DND-41 (cell line): ENCODE data around the gene GBA3.

Experiments
- ATAC-seq: fragments of 200-7000 bp; cut with Tn5 transposase; 3 replicates; pipeline ENCODE4 v1.9.1; 2021; ENCODE audit warnings: low read depth; ENCODE audit not compliant: insufficient read depth
- DNase-seq: peaks from one replicate; pipeline ENCODE4 v3.0.0-alpha.2; 2020
- H2AFZ ChIP-seq: 2 replicates; pipeline ENCODE4 v1.6.0; 2012; ENCODE audit warnings: low read depth, low read length
- H3K27ac ChIP-seq: 2 replicates; pipeline ENCODE4 v1.5.1; 2012; ENCODE audit warnings: low read length, inconsistent platforms
- H3K27me3 ChIP-seq: fragments of 200-600 bp; sonication (generic); 2 replicates; pipeline ENCODE4 v1.6.0; 2012; ENCODE audit warnings: low read length, mild to moderate bottlenecking, inconsistent platforms; ENCODE audit not compliant: insufficient read depth, poor library complexity
- H3K36me3 ChIP-seq: 2 replicates; pipeline ENCODE4 v1.5.1; 2012; ENCODE audit warnings: low read length, inconsistent platforms; ENCODE audit not compliant: insufficient read depth
- H3K4me1 ChIP-seq: 2 replicates; pipeline ENCODE4 v1.5.1; 2012; ENCODE audit warnings: mild to moderate bottlenecking, low read length; ENCODE audit not compliant: insufficient read depth
- H3K4me2 ChIP-seq: 2 replicates; pipeline ENCODE4 v1.6.0; 2012; ENCODE audit warnings: mild to moderate bottlenecking, moderate library complexity, low read length, inconsistent platforms; ENCODE audit not compliant: insufficient read depth
- H3K4me3 ChIP-seq, 2 experiments: fragments of 200-600 bp in 1 of 2; shearing (Covaris generic) in 1 of 2; 2 replicates each; pipeline ENCODE4 v1.5.1; 2012 to 2016; ENCODE audit warnings: inconsistent platforms in 2 of 2, low read length in 2 of 2, mild to moderate bottlenecking in 2 of 2, low read depth in 1 of 2, moderate library complexity in 1 of 2
- H3K79me2 ChIP-seq: 2 replicates; pipeline ENCODE4 v1.6.0; 2012; ENCODE audit warnings: low read length, inconsistent platforms; ENCODE audit not compliant: insufficient read depth
- H3K9ac ChIP-seq: 2 replicates; pipeline ENCODE4 v1.6.0; 2012; ENCODE audit warnings: low read depth, mild to moderate bottlenecking, inconsistent platforms, low read length, moderate library complexity
- H3K9me3 ChIP-seq: 2 replicates; pipeline ENCODE4 v1.5.1; 2012; ENCODE audit warnings: low read length, moderate library complexity, mild to moderate bottlenecking, inconsistent platforms; ENCODE audit not compliant: insufficient read depth, severe bottlenecking
- H4K20me1 ChIP-seq: 2 replicates; pipeline ENCODE4 v1.6.0; 2012; ENCODE audit warnings: low read length; ENCODE audit not compliant: insufficient read depth
- EZH2 ChIP-seq: IDR thresholded peaks from 3 replicates; pipeline ENCODE4 v1.6.1; 2012; ENCODE audit warnings: borderline replicate concordance, low read depth, mild to moderate bottlenecking, moderate library complexity, low read length, inconsistent platforms; ENCODE audit not compliant: severe bottlenecking
- TF ChIP-seq, protein P1 (sequence below): IDR thresholded peaks from 2 replicates; pipeline ENCODE4 v1.5.1; 2012; ENCODE audit warnings: borderline replicate concordance, low read length, moderate library complexity, mild to moderate bottlenecking; ENCODE audit not compliant: poor library complexity, severe bottlenecking; ENCODE audit errors: extremely low read depth

GBA3 gene

DNA sequence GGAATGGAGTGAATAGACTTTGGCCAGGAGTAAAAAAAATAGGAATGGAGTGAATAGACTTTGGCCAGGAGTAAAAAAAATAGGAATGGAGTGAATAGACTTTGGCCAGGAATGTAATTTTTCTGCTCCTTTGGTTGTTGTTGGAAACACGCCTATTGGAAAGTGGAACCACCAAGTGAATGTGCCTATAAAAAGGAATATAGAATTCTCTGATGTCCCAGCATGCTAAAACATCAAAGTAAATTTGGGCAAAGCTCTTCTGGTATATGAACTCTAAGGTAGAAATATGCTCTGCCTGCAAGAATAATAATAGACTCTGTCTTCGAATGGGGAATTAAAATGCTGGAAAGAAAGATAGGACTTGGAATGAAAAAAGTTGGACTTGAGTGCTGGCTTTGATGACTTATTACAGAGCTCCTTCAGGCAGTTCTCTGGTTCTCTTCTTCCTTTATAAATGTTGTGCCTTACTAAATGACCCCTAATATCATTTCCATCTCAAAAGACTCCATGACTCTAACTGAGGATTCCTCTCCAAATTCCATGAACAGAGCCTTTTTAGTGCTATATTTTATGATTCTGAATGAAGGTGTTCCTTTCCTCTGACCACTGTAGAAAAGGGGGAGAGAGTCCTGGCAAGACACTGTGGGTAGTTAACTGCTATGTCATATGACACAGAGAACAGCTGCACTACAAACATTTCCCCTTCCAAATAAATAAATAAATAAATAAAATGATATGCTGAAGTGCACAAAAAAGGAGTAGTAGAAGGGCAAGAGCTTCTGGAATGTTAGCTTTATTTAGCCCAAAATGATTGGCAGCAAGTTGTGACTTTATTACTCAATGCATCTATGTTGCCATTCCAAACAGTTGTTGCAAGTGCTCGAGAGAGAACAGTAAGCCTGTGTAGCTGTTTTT is 13.5 kb upstream of the GBA3 start:
- no peaks in the 10 kb centered on the region for H4K20me1 ChIP-seq
- no peaks in the 10 kb centered on the region for H3K4me1 ChIP-seq
- no peak overlapping the region for H3K9ac ChIP-seq
- H3K4me2 ChIP-seq = no peak overlapping the region
- no peaks in the 10 kb centered on the region for H3K27me3 ChIP-seq
- no peaks in the 10 kb centered on the region for H3K79me2 ChIP-seq
- ATAC-seq (no peak), DNase-seq (no peak)
- no peak for TF ChIP-seq EZH2
- TF ChIP-seq, protein P1, sequence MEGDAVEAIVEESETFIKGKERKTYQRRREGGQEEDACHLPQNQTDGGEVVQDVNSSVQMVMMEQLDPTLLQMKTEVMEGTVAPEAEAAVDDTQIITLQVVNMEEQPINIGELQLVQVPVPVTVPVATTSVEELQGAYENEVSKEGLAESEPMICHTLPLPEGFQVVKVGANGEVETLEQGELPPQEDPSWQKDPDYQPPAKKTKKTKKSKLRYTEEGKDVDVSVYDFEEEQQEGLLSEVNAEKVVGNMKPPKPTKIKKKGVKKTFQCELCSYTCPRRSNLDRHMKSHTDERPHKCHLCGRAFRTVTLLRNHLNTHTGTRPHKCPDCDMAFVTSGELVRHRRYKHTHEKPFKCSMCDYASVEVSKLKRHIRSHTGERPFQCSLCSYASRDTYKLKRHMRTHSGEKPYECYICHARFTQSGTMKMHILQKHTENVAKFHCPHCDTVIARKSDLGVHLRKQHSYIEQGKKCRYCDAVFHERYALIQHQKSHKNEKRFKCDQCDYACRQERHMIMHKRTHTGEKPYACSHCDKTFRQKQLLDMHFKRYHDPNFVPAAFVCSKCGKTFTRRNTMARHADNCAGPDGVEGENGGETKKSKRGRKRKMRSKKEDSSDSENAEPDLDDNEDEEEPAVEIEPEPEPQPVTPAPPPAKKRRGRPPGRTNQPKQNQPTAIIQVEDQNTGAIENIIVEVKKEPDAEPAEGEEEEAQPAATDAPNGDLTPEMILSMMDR = no peak
- no peaks in the 10 kb centered on the region for H3K9me3 ChIP-seq
- no peak overlapping the region for H3K4me3 ChIP-seq
- H3K36me3 ChIP-seq = no peaks in the 10 kb centered on the region
- no peak overlapping the region for H3K27ac ChIP-seq
- no peak overlapping the region for H2AFZ ChIP-seq

DNA sequence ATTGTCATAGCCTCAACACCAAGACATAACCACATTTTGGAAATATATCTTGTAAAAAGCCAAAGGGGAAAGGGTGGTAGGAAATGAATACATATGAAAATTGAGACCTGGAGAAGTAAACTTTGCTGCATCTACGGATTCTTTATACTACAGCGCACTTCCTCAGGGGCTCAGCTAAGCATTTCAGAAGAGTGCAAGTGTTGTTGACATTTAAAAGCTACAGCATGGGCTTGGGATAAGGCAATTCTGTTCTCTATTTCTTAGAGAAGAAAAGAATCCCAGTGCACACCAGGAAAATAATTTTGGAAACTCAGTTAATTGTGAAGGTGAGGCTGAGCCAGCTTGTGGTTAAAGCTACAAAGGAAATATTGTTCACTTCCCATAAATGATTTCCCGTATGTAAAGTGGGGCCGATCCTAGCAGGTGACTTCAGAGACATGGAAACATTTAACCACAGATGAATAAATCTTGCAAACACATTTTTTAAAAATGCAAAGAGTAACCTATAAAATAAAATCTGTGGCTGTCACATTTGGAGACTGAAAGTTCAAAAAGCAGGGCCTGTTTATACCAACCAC is 12.6 kb upstream of the GBA3 start:
- Histone ChIP-seq H3K4me3 (no peak overlapping the region), H4K20me1 (no peaks in the 10 kb centered on the region), H3K27me3 (no peaks in the 10 kb centered on the region), H3K4me2 (no peak overlapping the region), H3K27ac (no peak overlapping the region), H3K79me2 (no peaks in the 10 kb centered on the region), H3K9ac (no peak overlapping the region), H3K36me3 (no peaks in the 10 kb centered on the region), H3K9me3 (no peaks in the 10 kb centered on the region), H2AFZ (no peak overlapping the region), H3K4me1 (no peaks in the 10 kb centered on the region)
- DNase-seq (no peak), ATAC-seq (no peak)
- TF ChIP-seq EZH2 = no peak
- TF ChIP-seq, protein P1 = no peak

GRCh38 chr4:22683726-22684125 is 9.0 kb upstream of the GBA3 start:
- TF ChIP-seq EZH2 = no peak
- TF ChIP-seq, protein P1 = no peak
- Histone ChIP-seq H3K27me3 (no peaks in the 10 kb centered on the region), H4K20me1 (no peaks in the 10 kb centered on the region), H2AFZ (no peak overlapping the region), H3K9me3 (no peaks in the 10 kb centered on the region), H3K79me2 (no peaks in the 10 kb centered on the region), H3K4me2 (no peak overlapping the region), H3K9ac (no peak overlapping the region), H3K36me3 (no peaks in the 10 kb centered on the region), H3K27ac (no peak overlapping the region), H3K4me1 (no peaks in the 10 kb centered on the region), H3K4me3 (no peak overlapping the region)
- DNase-seq (no peak), ATAC-seq (no peak)
